ENCODE measurements around the gene MDC1.

DNA sequence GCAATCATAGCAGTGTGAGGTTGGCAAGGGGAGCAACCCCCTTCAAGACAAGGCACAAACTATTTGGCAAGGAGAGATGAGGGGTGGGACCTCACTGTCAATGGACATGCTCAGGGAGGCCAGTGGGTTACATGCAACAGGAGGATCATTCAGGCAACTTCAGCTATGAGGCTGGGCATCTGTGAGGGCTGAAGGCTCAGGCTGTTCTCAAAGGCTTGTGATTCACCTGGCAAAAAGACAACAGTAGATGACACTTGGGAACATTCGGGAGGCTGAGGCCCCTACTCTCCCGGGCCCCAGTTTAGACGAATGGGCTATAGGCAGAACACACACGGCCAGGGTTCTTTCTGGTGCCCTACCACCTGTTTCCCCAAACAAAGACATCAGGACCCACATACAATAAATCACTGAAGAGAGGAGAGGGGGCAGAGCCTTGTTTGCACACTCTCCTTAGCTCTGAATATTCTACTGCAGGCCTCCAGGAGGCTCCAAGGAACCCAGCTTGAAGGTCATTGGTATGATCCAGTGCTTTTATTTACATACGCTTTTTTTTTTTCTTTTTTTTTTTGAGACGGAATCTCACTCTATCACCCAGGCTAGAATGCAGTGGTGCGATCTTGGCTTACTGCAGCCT lies 11.0 kb upstream of the MDC1 start:
- TF ChIP-seq, protein P1, sequence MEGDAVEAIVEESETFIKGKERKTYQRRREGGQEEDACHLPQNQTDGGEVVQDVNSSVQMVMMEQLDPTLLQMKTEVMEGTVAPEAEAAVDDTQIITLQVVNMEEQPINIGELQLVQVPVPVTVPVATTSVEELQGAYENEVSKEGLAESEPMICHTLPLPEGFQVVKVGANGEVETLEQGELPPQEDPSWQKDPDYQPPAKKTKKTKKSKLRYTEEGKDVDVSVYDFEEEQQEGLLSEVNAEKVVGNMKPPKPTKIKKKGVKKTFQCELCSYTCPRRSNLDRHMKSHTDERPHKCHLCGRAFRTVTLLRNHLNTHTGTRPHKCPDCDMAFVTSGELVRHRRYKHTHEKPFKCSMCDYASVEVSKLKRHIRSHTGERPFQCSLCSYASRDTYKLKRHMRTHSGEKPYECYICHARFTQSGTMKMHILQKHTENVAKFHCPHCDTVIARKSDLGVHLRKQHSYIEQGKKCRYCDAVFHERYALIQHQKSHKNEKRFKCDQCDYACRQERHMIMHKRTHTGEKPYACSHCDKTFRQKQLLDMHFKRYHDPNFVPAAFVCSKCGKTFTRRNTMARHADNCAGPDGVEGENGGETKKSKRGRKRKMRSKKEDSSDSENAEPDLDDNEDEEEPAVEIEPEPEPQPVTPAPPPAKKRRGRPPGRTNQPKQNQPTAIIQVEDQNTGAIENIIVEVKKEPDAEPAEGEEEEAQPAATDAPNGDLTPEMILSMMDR (IDR thresholded peaks at IDR 0.05; ENCODE audit: low read depth, low read length, poor library complexity, severe bottlenecking) = no peak
- TF ChIP-seq EZH2phosphoT487 (IDR thresholded peaks at IDR 0.05; ENCODE audit: borderline replicate concordance, low read length) = no peak

Data from DOHH2 (cell line).